ENCODE data around the gene OR4K2.

DNA sequence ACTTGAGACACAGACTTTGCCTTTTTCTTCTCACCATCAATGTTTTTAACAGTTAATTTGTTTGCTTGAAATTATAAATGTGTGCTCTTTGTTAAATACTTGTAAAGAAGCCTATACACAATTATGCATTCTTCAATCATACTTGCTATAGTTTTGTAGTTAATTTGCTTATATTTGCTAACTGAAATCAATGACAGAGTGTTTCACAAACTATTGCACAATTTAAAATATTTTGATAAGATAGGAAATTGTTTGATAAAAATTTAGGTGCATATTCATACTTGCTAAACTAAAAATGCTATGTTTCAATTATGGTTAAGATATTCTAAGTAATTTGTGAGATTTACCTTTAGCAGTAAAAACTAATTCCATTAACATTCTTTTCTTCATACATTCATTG lies 31.7 kb downstream of the OR4K2 start:
- TF ChIP-seq, protein P1, sequence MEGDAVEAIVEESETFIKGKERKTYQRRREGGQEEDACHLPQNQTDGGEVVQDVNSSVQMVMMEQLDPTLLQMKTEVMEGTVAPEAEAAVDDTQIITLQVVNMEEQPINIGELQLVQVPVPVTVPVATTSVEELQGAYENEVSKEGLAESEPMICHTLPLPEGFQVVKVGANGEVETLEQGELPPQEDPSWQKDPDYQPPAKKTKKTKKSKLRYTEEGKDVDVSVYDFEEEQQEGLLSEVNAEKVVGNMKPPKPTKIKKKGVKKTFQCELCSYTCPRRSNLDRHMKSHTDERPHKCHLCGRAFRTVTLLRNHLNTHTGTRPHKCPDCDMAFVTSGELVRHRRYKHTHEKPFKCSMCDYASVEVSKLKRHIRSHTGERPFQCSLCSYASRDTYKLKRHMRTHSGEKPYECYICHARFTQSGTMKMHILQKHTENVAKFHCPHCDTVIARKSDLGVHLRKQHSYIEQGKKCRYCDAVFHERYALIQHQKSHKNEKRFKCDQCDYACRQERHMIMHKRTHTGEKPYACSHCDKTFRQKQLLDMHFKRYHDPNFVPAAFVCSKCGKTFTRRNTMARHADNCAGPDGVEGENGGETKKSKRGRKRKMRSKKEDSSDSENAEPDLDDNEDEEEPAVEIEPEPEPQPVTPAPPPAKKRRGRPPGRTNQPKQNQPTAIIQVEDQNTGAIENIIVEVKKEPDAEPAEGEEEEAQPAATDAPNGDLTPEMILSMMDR (IDR thresholded peaks at IDR 0.05): no peak
- TF ChIP-seq POLR2A (IDR thresholded peaks at IDR 0.05): no peak

All from heart left ventricle (tissue), 13 donors.